Natural killer cell treated with Interleukin-12 subunit alpha and Interleukin-12 subunit beta and Interleukin-15 and Interleukin-18, amount 100 ng/mL, for 72 hours (primary cell): Measurements from ENCODE around the gene SSPN. TPM values are rescaled to one million over a fixed set of nuclear protein-coding genes. Genes with fewer than 3 reads are reported as not detected.

Source experiments
- ATAC-seq, 2 donors: fragments of 150-1000 bp; cut with Tn5 transposase in 1 of 2; sonication (Bioruptor Pico), chemical (Tn5 transposase) in 1 of 2; 2 replicates each; pipeline ENCODE4 v1.10.0; 2021
- DNase-seq: peaks from one replicate; pipeline ENCODE4 v3.0.0; 2022; ENCODE audit warnings: low spot score
- H3K27ac Mint-ChIP-seq, 2 donors: 1 replicate in 1 of 2; 2 replicates in 1 of 2; pipeline ENCODE4 v1.8.0; 2022; ENCODE audit warnings: mixed read lengths in 2 of 2, mild to moderate bottlenecking in 1 of 2, moderate library complexity in 1 of 2
- H3K27me3 Mint-ChIP-seq, 2 donors: 1 replicate in 1 of 2; 2 replicates in 1 of 2; pipeline ENCODE4 v1.8.0; 2022; ENCODE audit warnings: mixed read lengths in 2 of 2
- H3K36me3 Mint-ChIP-seq: one replicate; pipeline ENCODE4 v1.8.0; 2022; ENCODE audit warnings: mixed read lengths
- H3K4me1 Mint-ChIP-seq, 2 donors: 1 replicate in 1 of 2; 2 replicates in 1 of 2; pipeline ENCODE4 v1.8.0; 2022; ENCODE audit warnings: low read depth in 2 of 2, mixed read lengths in 2 of 2, mild to moderate bottlenecking in 1 of 2
- H3K4me3 Mint-ChIP-seq: one replicate; pipeline ENCODE4 v1.8.0; 2022; ENCODE audit warnings: mixed read lengths
- H3K9me3 Mint-ChIP-seq: 2 replicates; pipeline ENCODE4 v1.8.0; 2022; ENCODE audit warnings: mixed read lengths
- total RNA-seq, 2 donors: library from RNA; stranded (reverse); gene quantifications; one replicate each; pipeline ENCODE4 v1.2.3, GENCODE V29; 2022

SSPN gene
- total RNA-seq, 2 donors from 2014 or later, result 1.3 TPM; not detected in 1

DNA sequence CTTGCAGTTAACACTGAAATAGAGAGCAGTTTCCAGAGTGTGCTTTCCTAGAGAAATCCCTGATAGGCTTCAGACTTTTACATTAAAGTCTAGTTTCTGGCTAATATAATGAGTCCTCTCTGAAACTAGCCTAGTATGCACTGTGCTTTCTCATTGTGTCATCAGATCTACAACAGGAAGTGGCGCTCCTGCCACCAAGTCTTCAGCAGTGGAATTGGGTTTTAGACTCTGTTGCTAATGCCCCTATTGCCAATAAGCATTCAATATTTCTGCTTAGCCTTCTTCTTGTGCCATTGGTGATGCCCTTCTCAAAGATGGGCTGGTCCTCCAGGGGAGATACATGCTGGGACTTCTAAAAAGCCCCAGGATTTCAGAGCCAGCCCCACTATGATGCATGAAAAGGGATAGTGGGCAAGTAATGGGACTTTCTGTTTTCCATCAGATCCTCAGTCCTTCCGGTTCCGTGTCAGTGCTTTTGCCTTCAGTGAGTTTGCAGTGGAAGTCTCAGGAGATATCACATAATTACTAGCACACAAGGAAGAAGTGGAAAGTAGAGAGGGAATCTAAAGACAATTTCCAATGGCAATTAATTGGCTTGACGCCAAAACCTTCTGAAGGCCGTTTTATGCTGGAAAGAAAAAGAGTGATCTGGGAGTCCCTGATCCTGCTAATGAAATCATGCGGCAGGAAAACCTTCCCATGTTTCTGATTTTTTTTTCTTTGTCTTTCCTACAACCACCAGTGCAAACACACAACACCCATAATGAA, 50.0 kb downstream of the SSPN start:
- peak in 1 of 2 donors; percentile 9 for ATAC-seq
- H3K4me1 Mint-ChIP-seq, result no peaks in the 10 kb centered on the region
- no peak overlapping the region for H3K27ac Mint-ChIP-seq
- peaks cover 7 to 15% of the 10 kb centered on the region in 2 donors for H3K27me3 Mint-ChIP-seq
- no peak for DNase-seq
- peaks cover 6% of the 10 kb centered on the region for H3K9me3 Mint-ChIP-seq
- no peak overlapping the region for H3K4me3 Mint-ChIP-seq
- H3K36me3 Mint-ChIP-seq, result no peaks in the 10 kb centered on the region

DNA sequence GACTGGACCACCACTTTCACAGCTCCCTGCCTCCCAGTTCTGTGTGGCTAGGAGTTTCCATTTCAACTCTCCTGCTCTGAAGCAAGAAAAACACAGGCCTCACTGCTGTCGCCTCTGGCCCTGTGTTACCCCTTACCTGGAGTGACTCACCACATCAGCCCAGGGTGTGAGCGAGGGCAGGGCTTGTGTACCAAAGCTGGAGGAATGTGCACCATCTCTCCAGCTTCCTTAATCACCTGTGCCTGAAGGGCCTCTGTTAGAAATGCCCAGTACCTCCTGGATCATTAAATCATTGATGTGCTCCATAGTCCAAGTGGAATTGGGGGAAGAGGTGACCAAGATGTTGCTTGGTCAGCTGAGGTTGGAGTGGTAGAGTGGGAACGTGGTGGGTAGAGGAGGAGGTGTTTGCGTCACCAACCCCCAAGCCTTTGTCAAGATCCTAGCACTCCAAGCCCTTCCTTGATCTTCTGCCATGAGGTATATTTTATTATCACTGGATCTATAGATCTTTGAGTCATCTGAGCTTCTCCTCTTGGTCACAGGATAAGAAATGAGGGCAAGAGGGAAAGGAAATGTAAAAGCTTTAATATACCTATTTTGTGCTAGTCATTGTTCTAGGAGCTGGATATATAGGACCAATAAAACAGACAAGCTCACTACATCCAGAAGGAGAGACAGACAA, 51.3 kb downstream of the SSPN start:
- no peaks in the 10 kb centered on the region for H3K4me1 Mint-ChIP-seq
- ATAC-seq (peak in 1 of 2 donors; percentile 32), DNase-seq (no peak)
- H3K27me3 Mint-ChIP-seq, result peaks cover 7 to 15% of the 10 kb centered on the region in 2 donors
- no peak overlapping the region for H3K4me3 Mint-ChIP-seq
- no peak overlapping the region for H3K27ac Mint-ChIP-seq
- peaks cover 6% of the 10 kb centered on the region for H3K9me3 Mint-ChIP-seq
- H3K36me3 Mint-ChIP-seq, result no peaks in the 10 kb centered on the region

DNA sequence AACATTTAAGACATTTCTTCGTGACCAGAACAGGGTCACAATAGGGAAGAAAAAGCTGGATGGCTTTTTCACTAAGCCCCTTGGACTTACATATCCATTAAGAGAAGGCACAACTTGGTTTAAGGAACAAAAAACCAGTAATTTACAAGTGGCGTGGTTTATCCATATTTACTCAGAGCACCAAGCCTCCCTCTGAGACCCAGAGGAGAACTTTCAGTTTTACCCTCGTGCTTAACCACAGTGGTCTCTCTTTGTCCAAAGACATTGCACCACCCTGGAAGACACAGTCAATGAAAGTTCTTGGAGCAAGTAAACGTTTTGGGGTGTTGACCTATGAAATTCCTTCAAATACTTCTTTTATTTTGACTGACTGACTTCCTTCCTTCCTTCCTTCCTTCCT, 52.5 kb downstream of the SSPN start:
- DNase-seq, result no peak
- H3K4me1 Mint-ChIP-seq, result no peaks in the 10 kb centered on the region

DNA sequence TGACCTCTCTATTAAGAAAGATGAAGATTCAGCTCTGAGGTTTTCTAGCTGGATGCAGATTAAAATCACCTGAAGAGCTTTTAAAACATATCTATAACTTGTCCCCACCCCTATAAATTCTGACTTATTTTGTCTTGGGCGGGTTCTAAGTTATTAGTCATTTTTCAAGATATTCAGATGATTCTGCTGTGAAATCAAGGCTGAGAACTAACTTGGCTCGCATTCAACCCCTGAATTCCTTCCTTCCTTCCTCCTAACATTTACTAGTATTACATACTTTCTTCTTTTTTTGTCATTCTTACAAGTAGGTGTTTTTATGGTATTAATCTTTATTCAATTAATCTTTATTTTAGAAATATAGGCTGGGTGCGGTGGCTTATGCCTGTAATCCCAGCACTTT, 55.4 kb downstream of the SSPN start:
- Mint-ChIP-seq H3K36me3 (no peaks in the 10 kb centered on the region), H3K9me3 (peaks cover 6% of the 10 kb centered on the region), H3K27ac (no peak overlapping the region), H3K4me3 (no peak overlapping the region), H3K27me3 (peaks cover 5 to 8% of the 10 kb centered on the region in 2 donors), H3K4me1 (no peaks in the 10 kb centered on the region)
- ATAC-seq (no peak), DNase-seq (no peak)

More for the DNA sequence above, 52.5 kb downstream of the SSPN start:
- Mint-ChIP-seq H3K4me3 (no peak overlapping the region), H3K9me3 (peaks cover 6% of the 10 kb centered on the region), H3K27ac (no peak overlapping the region), H3K27me3 (peaks cover 7 to 15% of the 10 kb centered on the region in 2 donors), H3K36me3 (no peaks in the 10 kb centered on the region)
- no peak for ATAC-seq

DNA sequence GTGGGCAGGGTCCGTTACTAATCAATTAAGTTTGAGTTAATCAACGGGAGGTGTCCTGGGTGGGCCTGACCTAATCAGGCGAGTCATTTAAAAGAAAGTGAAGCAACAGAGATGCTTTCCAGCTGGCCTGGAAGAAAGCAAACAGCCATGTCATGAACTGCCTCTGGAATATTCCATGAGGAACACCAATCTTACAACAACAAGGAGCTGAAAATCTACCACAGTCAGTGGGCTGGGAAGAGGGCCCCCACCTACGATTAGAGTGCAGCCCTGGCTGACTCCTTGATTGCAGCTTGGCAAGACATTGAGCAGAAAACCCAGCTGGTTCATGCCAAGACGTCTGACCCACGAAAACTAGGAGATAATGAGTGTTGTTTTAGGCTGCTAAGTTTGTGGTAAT, 56.2 kb downstream of the SSPN start:
- H3K36me3 Mint-ChIP-seq, result no peaks in the 10 kb centered on the region
- peaks cover 5 to 7% of the 10 kb centered on the region in 2 donors for H3K27me3 Mint-ChIP-seq
- DNase-seq (no peak), ATAC-seq (no peak)
- no peak overlapping the region for H3K4me3 Mint-ChIP-seq
- H3K4me1 Mint-ChIP-seq, result no peaks in the 10 kb centered on the region
- H3K27ac Mint-ChIP-seq, result no peak overlapping the region
- H3K9me3 Mint-ChIP-seq, result peaks cover 6% of the 10 kb centered on the region

DNA sequence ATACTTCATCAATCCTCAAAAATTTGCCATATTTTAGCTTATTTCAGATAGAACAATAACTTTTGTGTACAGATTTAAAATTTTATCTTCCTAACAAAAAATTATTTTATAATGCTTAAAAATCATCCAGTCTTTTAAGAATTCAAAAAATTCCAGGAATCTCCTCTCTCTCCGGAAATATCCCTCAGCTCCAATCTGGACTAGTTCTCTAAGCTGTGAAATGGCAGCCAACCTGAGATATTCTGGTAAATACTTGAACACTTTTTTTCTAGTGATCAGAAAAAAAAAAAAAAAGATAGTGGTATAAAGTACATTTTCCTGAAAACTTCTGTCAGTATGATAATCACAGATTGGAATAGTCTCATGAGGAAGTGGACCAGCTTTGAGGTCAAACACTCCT, 57.6 kb downstream of the SSPN start:
- ATAC-seq (no peak), DNase-seq (no peak)
- no peak overlapping the region for H3K4me3 Mint-ChIP-seq
- H3K36me3 Mint-ChIP-seq, result peaks cover 6% of the 10 kb centered on the region
- peaks cover 0 to 8% of the 10 kb centered on the region in 2 donors for H3K27me3 Mint-ChIP-seq
- no peaks in the 10 kb centered on the region for H3K4me1 Mint-ChIP-seq
- H3K9me3 Mint-ChIP-seq, result peaks cover 9% of the 10 kb centered on the region
- no peak overlapping the region for H3K27ac Mint-ChIP-seq

DNA sequence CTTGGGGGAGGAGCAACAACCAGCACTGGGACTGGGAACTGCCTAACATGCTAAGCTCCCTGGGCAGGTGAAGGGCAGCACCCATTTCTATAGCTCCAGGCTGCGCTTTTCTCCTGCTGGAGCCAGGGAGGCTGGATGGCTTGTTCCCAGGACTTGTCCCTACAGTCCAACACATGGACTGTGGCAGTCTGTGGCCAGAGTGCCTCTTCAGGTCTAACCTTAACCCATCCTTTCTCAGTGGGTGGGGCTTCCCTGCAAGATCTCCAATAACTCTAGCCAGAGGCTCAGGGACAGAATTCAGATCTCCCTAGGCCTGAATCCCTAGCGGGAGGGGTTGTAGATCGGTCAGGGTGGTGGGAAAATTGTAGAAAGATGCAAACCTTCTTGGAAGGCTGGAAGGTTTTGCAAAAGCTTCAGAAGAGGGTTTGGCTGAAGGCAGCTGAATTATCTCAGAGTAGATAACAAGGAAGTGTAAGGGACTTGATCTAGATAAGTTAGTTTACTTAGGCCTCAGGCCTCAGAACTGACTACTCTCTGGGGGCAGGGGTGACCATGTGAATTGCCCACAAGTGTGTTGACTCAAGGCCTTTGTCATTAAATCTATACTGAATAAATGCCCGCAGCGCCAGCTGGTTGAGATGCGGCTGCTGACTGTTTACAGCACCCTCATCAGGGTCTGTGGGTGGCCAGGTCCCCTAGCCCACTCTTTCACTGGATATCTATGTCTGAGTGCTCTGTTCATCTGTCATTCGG, 60.7 kb downstream of the SSPN start:
- peaks cover 6 to 24% of the 10 kb centered on the region in 2 donors for H3K27me3 Mint-ChIP-seq
- H3K27ac Mint-ChIP-seq, result no peak overlapping the region
- H3K4me3 Mint-ChIP-seq, result no peak overlapping the region
- ATAC-seq (no peak), DNase-seq (no peak)
- H3K4me1 Mint-ChIP-seq, result no peaks in the 10 kb centered on the region
- H3K36me3 Mint-ChIP-seq, result peaks cover 19% of the 10 kb centered on the region
- H3K9me3 Mint-ChIP-seq, result peaks cover 9% of the 10 kb centered on the region

DNA sequence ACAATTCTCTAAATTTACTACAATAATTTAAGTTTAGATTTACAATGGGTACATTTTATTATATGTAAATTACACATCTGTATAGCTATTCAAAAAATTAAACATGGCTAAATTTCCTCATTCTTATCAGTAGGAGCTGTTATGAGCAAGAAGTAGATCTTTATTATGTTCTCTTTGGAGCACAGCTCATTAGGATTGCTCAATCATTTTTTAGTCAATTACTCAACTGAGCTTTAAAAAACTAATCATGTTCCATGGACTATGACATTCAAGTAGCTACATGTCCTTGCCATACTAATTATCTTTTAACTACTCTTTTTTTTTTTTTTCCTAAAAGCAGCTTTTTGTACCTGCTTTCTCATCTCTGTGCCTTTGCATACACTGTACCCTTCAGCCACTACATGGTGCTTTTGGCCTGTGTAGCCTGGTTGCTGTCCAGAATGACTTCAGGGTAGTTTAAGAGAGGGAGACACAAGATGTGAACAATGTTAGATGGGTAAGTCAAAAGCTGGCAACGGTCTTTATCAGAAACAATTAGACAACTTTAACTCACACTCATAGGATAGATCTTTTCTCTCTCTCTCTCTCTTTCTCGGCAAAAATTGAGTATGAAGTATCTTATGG, 69.0 kb downstream of the SSPN start:
- no peaks in the 10 kb centered on the region for H3K36me3 Mint-ChIP-seq
- H3K4me1 Mint-ChIP-seq, result no peaks in the 10 kb centered on the region
- no peak for DNase-seq
- no peak overlapping the region for H3K4me3 Mint-ChIP-seq
- no peak for ATAC-seq
- H3K27me3 Mint-ChIP-seq, result peaks cover 4 to 9% of the 10 kb centered on the region in 2 donors
- H3K9me3 Mint-ChIP-seq, result no peaks in the 10 kb centered on the region
- H3K27ac Mint-ChIP-seq, result no peak overlapping the region

DNA sequence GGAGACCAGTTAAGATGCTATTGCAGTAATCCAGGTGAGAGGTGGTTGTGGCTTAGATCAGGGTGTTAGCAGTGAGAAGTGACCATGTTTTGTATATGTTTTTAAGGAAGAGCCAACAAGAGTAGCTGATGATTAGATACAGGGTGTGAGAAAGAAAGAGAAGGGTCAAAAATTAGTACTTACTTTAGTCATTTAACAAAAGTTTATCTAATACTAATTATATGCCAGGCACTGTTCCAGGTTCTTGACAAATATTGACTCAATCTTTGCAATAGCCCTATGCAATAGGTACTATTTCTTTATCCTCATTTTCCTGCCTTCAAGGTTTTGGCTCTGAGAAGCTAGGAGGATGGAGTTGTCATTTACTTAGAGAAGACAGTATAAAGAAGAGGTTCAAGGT, 70.2 kb downstream of the SSPN start:
- no peak for ATAC-seq
- no peaks in the 10 kb centered on the region for H3K36me3 Mint-ChIP-seq
- peaks cover 2 to 8% of the 10 kb centered on the region in 2 donors for H3K27me3 Mint-ChIP-seq
- no peak for DNase-seq
- H3K4me3 Mint-ChIP-seq, result no peak overlapping the region
- no peaks in the 10 kb centered on the region for H3K4me1 Mint-ChIP-seq
- no peaks in the 10 kb centered on the region for H3K9me3 Mint-ChIP-seq
- H3K27ac Mint-ChIP-seq, result no peak overlapping the region

DNA sequence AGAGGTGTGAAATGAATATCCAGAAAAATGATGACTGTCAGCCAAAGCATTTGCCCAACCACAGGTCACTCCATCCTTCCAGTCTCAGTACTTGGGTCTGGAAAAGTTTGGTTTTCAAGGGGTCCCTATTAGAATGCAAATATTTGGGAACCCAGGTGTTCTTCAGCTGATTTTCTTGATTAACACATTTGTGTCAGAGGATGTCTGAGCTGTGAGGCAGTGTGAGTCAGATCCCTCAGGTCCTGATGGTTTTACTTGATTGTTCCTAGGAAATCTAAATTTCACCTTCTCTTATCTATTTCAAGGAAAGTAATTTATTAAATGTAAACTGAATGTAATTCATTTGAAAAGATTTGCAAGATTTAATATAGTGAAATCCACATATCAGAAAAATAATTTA, 71.5 kb downstream of the SSPN start:
- Mint-ChIP-seq H3K27me3 (peaks cover 6 to 8% of the 10 kb centered on the region in 2 donors), H3K4me3 (no peak overlapping the region), H3K27ac (no peak overlapping the region), H3K9me3 (no peaks in the 10 kb centered on the region), H3K36me3 (no peaks in the 10 kb centered on the region), H3K4me1 (no peaks in the 10 kb centered on the region)
- DNase-seq, result no peak
- no peak for ATAC-seq

DNA sequence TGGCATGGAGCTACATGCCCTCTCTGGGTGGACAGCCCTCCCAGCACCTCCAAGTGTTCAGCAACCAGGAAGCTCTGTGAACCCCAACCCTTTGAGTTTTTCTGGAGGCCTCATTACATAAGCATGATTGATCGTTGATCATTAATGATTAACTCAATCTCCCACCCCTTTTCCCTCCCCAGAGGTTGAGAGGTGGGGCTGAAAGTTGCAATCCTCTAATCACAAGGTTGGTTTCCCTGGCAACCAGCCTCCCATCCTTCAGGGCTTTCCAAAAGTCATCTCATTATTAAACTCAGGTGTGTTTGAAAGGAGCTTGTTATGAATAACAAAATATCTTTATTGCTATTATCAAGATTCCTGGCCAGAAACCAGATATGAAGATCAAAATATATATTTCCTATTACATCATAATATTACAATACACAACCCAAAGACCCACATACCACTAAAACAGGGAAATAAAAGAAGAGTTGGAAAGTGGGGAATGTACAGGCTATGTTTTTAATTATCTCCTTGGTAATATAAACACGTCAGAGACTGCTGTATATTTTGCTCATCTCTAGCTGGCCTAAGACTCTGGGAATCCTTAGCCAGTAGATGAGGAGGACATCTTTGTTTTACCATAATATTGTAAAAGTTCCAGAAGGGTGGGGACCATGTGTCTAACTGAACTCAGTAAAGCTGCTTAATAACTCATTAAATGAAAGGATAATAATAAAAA, 73.6 kb downstream of the SSPN start:
- H3K27ac Mint-ChIP-seq, result no peak overlapping the region
- ATAC-seq, result no peak
- DNase-seq, result no peak
- H3K4me3 Mint-ChIP-seq, result no peak overlapping the region
- H3K36me3 Mint-ChIP-seq, result no peaks in the 10 kb centered on the region
- H3K27me3 Mint-ChIP-seq, result peaks cover 4 to 8% of the 10 kb centered on the region in 2 donors
- H3K4me1 Mint-ChIP-seq, result peaks cover under 1 to 2% of the 10 kb centered on the region in 2 donors
- H3K9me3 Mint-ChIP-seq, result no peaks in the 10 kb centered on the region

DNA sequence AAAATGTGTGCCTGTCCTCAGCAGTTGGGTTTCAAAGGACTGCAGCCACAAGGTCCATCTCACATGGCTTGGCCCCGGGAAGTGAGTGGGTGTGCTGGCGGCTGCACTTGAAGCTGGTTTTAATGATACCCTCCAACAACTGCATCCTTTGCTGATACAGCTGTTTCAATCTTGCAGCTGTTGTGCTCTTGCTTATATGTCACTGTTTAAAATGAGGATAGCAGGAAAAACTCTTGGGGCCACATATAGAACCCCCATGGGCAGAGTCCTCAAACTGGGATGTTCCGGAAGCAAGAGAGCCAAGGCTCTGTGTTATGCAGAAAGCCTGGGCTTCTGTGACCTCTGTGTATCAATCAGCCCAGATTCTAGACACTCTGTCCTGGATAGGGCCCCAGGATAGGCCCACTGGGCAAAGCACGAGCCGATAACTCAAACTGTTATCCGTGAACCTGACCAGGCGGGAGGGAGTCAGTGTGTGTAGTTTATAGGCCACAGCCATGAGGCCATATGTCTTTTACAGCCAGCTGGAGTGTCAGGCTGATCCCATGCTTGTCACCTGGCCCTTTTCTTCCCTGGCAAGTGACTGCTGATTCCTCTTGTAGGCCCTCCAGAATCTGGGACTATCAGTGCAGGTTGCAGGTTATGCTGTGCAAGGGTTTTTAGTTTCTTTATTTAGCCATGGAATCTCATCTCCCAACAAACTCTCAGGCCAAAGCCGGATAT, 74.3 kb downstream of the SSPN start:
- DNase-seq (no peak), ATAC-seq (no peak)
- Mint-ChIP-seq H3K27ac (no peak overlapping the region), H3K9me3 (no peaks in the 10 kb centered on the region), H3K27me3 (peaks cover 6 to 8% of the 10 kb centered on the region in 2 donors), H3K4me1 (peaks cover 8 to 9% of the 10 kb centered on the region in 2 donors), H3K36me3 (no peaks in the 10 kb centered on the region), H3K4me3 (no peak overlapping the region)
